Measurements from ENCODE around the gene FBXO44.
A peak's percentile ranks its signal among the peaks of the same experiment; 100 is the strongest.
"Not testable (repeated sequence)": the region's sequence is repeated elsewhere in the genome, so short reads cannot be mapped to it uniquely, and the experiment has no call there.

FBXO44 gene

GRCh38 chr1:11654137-11654938, at the start of gene FBXO44, which contains the start of gene FBXO2:
Gene FBXO44 (plus strand): TSS chr1:11654877. CDS start chr1:11655836, 959 bp downstream.
Gene FBXO2 (minus strand): TSS chr1:11654429. CDS start chr1:11654340, 89 bp downstream.
- no peaks in the 10 kb centered on the region for H3K36me3 ChIP-seq (replicated peaks)
- in situ Hi-C loops (cut with HindIII; ENCODE audit: low pct_ligation_motif_present, low sequenced_read_pairs) = no loop called here
- no peak within 1 kb of the TSS for H3K27ac ChIP-seq
- H3K27me3 ChIP-seq (replicated peaks) = peaks cover 9% of the 10 kb centered on the region
- no peak for TF ChIP-seq CTCF (IDR thresholded peaks at IDR 0.05; ENCODE audit: low read depth, low read length, missing control alignments)
- no peak for DNase-seq
- peak within 1 kb of the TSS; percentile 62 for H3K4me3 ChIP-seq (ENCODE audit: low read depth, low read length)

GRCh38 chr1:11606775-11607174, 47.9 kb upstream of the FBXO44 start:
- in situ Hi-C loops (cut with HindIII; ENCODE audit: low pct_ligation_motif_present, low sequenced_read_pairs) = no loop called here
- no peak for DNase-seq
- no peak overlapping the region for H3K27ac ChIP-seq
- no peaks in the 10 kb centered on the region for H3K27me3 ChIP-seq (replicated peaks)
- no peak overlapping the region for H3K4me3 ChIP-seq (ENCODE audit: low read depth, low read length)
- no peak for TF ChIP-seq CTCF (IDR thresholded peaks at IDR 0.05; ENCODE audit: low read depth, low read length, missing control alignments)
- H3K36me3 ChIP-seq (replicated peaks) = no peaks in the 10 kb centered on the region

GRCh38 chr1:11608596-11609130, 46.0 kb upstream of the FBXO44 start:
- H3K4me3 ChIP-seq (ENCODE audit: low read depth, low read length); H3K27ac ChIP-seq; DNase-seq; in situ Hi-C loops (cut with HindIII; ENCODE audit: low pct_ligation_motif_present, low sequenced_read_pairs); H3K27me3 ChIP-seq (replicated peaks); H3K36me3 ChIP-seq (replicated peaks): not testable (repeated sequence)

GRCh38 chr1:11609378-11609777, 45.3 kb upstream of the FBXO44 start:
- H3K4me3 ChIP-seq (ENCODE audit: low read depth, low read length); DNase-seq; in situ Hi-C loops (cut with HindIII; ENCODE audit: low pct_ligation_motif_present, low sequenced_read_pairs); H3K36me3 ChIP-seq (replicated peaks); H3K27me3 ChIP-seq (replicated peaks); H3K27ac ChIP-seq: not testable (repeated sequence)

- Histone ChIP-seq H3K27me3 (replicated peaks) (no peaks in the 10 kb centered on the region), H3K36me3 (replicated peaks) (no peaks in the 10 kb centered on the region), H3K4me3 (ENCODE audit: low read depth, low read length) (no peak overlapping the region), H3K27ac (no peak overlapping the region)
- no peak for DNase-seq
- no peak for TF ChIP-seq CTCF (IDR thresholded peaks at IDR 0.05; ENCODE audit: low read depth, low read length, missing control alignments)
- in situ Hi-C loops (cut with HindIII; ENCODE audit: low pct_ligation_motif_present, low sequenced_read_pairs) = no loop called here
Observed at GRCh38 chr1:11610629-11611180, 44.0 kb upstream of the FBXO44 start.

- Histone ChIP-seq H3K36me3 (replicated peaks) (no peaks in the 10 kb centered on the region), H3K27ac (no peak overlapping the region), H3K4me3 (ENCODE audit: low read depth, low read length) (no peak overlapping the region), H3K27me3 (replicated peaks) (no peaks in the 10 kb centered on the region)
- no peak for TF ChIP-seq CTCF (IDR thresholded peaks at IDR 0.05; ENCODE audit: low read depth, low read length, missing control alignments)
- in situ Hi-C loops (cut with HindIII; ENCODE audit: low pct_ligation_motif_present, low sequenced_read_pairs) = no loop called here
- no peak for DNase-seq
Observed at GRCh38 chr1:11611638-11612327, 42.9 kb upstream of the FBXO44 start.

All from brain microvascular endothelial cell (primary cell).